ENCODE results near the gene SMYD3.

The SMYD3 gene

GRCh38 chr1:245877976-245878375 lies 629.1 kb downstream of the SMYD3 start:
- no peak overlapping the region for H2AFZ ChIP-seq (ENCODE audit: low read depth, low read length)
- DNase-seq = no peak

DNA sequence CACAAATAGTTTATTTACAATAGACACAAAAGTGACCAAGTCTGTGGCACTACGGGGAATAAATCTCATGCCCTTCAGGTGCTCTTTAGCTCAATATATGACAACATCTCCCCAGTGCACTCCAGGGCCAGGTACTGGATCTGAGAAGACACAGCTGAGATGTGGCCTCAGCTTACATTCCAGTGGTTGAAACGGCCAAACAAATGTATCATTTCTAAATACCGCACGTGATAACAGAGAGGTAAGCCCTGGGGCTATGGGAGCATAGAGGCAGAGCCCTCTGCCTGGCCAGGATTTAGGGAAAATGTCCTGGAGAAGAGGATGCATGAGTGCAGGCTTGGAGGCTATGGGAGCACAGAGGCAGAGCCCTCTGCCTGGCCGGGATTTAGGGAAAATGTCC lies 630.5 kb downstream of the SMYD3 start:
- ATAC-seq (ENCODE audit: insufficient read depth, low read depth) (no peak), DNase-seq (no peak)
- no peak for TF ChIP-seq EZH2 (IDR thresholded peaks at IDR 0.05; ENCODE audit: borderline replicate concordance, low read depth, low read length, severe bottlenecking)
- no peaks in the 10 kb centered on the region for H3K36me3 ChIP-seq (ENCODE audit: insufficient read depth, low read length)
- H3K27me3 ChIP-seq (ENCODE audit: insufficient read depth, low read length, poor library complexity) = no peaks in the 10 kb centered on the region
- no peaks in the 10 kb centered on the region for H3K9me3 ChIP-seq (ENCODE audit: insufficient read depth, low read length, severe bottlenecking)
- H3K4me2 ChIP-seq (ENCODE audit: insufficient read depth, low read length) = no peak overlapping the region
- no peak overlapping the region for H2AFZ ChIP-seq (ENCODE audit: low read depth, low read length)
- no peak overlapping the region for H3K9ac ChIP-seq (ENCODE audit: low read depth, low read length)
- no peaks in the 10 kb centered on the region for H3K4me1 ChIP-seq (ENCODE audit: insufficient read depth, low read length)
- H3K4me3 ChIP-seq (ENCODE audit: low read depth in 1 of 2, low read length in 2 of 2) = no peak overlapping the region
- no peaks in the 10 kb centered on the region for H4K20me1 ChIP-seq (ENCODE audit: insufficient read depth, low read length)
- no peaks in the 10 kb centered on the region for H3K79me2 ChIP-seq (ENCODE audit: insufficient read depth, low read length)
- no peak overlapping the region for H3K27ac ChIP-seq (ENCODE audit: low read length)

More at GRCh38 chr1:245877976-245878375, 629.1 kb downstream of the SMYD3 start:
- ATAC-seq (ENCODE audit: insufficient read depth, low read depth) = no peak
- H3K27ac ChIP-seq (ENCODE audit: low read length) = no peak overlapping the region
- H3K4me3 ChIP-seq (ENCODE audit: low read depth in 1 of 2, low read length in 2 of 2) = no peak overlapping the region
- no peaks in the 10 kb centered on the region for H3K9me3 ChIP-seq (ENCODE audit: insufficient read depth, low read length, severe bottlenecking)
- H3K36me3 ChIP-seq (ENCODE audit: insufficient read depth, low read length) = no peaks in the 10 kb centered on the region
- H3K4me1 ChIP-seq (ENCODE audit: insufficient read depth, low read length) = no peaks in the 10 kb centered on the region
- H3K4me2 ChIP-seq (ENCODE audit: insufficient read depth, low read length) = no peak overlapping the region
- no peak overlapping the region for H3K9ac ChIP-seq (ENCODE audit: low read depth, low read length)
- TF ChIP-seq EZH2 (IDR thresholded peaks at IDR 0.05; ENCODE audit: borderline replicate concordance, low read depth, low read length, severe bottlenecking) (no peak), CTCF (IDR thresholded peaks at IDR 0.05; ENCODE audit: borderline replicate concordance, extremely low read depth, low read length, poor library complexity, severe bottlenecking) (no peak)
- H3K79me2 ChIP-seq (ENCODE audit: insufficient read depth, low read length) = no peaks in the 10 kb centered on the region
- H3K27me3 ChIP-seq (ENCODE audit: insufficient read depth, low read length, poor library complexity) = no peaks in the 10 kb centered on the region
- no peaks in the 10 kb centered on the region for H4K20me1 ChIP-seq (ENCODE audit: insufficient read depth, low read length)

- H3K79me2 ChIP-seq (ENCODE audit: insufficient read depth, low read length) = no peaks in the 10 kb centered on the region
- ATAC-seq (ENCODE audit: insufficient read depth, low read depth) (no peak), DNase-seq (no peak)
- H2AFZ ChIP-seq (ENCODE audit: low read depth, low read length) = no peak overlapping the region
- H3K27me3 ChIP-seq (ENCODE audit: insufficient read depth, low read length, poor library complexity) = no peaks in the 10 kb centered on the region
- H3K27ac ChIP-seq (ENCODE audit: low read length) = no peak overlapping the region
- TF ChIP-seq EZH2 (IDR thresholded peaks at IDR 0.05; ENCODE audit: borderline replicate concordance, low read depth, low read length, severe bottlenecking) (no peak), CTCF (IDR thresholded peaks at IDR 0.05; ENCODE audit: borderline replicate concordance, extremely low read depth, low read length, poor library complexity, severe bottlenecking) (no peak)
- H3K9ac ChIP-seq (ENCODE audit: low read depth, low read length) = no peak overlapping the region
- no peak overlapping the region for H3K4me3 ChIP-seq (ENCODE audit: low read depth in 1 of 2, low read length in 2 of 2)
- H3K9me3 ChIP-seq (ENCODE audit: insufficient read depth, low read length, severe bottlenecking) = no peaks in the 10 kb centered on the region
- no peaks in the 10 kb centered on the region for H4K20me1 ChIP-seq (ENCODE audit: insufficient read depth, low read length)
- no peaks in the 10 kb centered on the region for H3K36me3 ChIP-seq (ENCODE audit: insufficient read depth, low read length)
- no peak overlapping the region for H3K4me2 ChIP-seq (ENCODE audit: insufficient read depth, low read length)
- H3K4me1 ChIP-seq (ENCODE audit: insufficient read depth, low read length) = no peaks in the 10 kb centered on the region
Measured at GRCh38 chr1:245875581-245876261, 631.4 kb downstream of the SMYD3 start.

DNA sequence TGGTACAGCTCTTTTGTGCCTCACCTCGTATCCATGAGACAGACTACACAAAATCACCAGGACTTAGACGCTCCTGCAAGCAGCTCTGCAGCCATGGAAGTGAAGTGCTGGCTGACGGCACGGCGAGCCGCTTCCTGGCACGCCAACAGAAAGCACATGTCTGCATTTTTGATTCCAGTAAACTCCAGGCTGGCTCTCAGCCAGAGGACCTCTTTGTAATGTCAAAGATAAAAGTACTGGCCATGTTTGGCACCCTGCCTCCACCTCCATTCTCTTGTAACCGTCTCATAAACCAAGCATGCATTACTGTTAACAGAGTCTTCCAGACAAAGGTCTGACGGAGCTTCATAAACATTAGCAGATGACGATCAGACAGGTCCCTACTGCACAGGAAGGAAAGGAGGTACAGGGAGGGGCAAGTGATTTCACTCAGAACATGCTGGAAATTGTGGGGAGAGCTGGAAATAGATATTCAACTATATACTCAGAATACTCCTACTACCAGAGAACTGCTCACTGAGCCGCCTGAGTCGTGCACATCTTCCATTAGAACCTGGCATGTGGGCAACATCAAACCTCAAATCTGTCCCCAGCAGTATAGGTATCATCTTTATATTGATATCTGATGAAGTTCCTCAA lies 632.0 kb downstream of the SMYD3 start:
- Histone ChIP-seq H3K4me3 (ENCODE audit: low read depth in 1 of 2, low read length in 2 of 2) (no peak overlapping the region), H4K20me1 (ENCODE audit: insufficient read depth, low read length) (no peaks in the 10 kb centered on the region), H3K27ac (ENCODE audit: low read length) (no peak overlapping the region), H3K79me2 (ENCODE audit: insufficient read depth, low read length) (no peaks in the 10 kb centered on the region), H3K27me3 (ENCODE audit: insufficient read depth, low read length, poor library complexity) (no peaks in the 10 kb centered on the region), H3K4me1 (ENCODE audit: insufficient read depth, low read length) (no peaks in the 10 kb centered on the region), H3K9ac (ENCODE audit: low read depth, low read length) (no peak overlapping the region), H3K4me2 (ENCODE audit: insufficient read depth, low read length) (no peak overlapping the region), H2AFZ (ENCODE audit: low read depth, low read length) (no peak overlapping the region), H3K9me3 (ENCODE audit: insufficient read depth, low read length, severe bottlenecking) (no peaks in the 10 kb centered on the region), H3K36me3 (ENCODE audit: insufficient read depth, low read length) (no peaks in the 10 kb centered on the region)
- ATAC-seq (ENCODE audit: insufficient read depth, low read depth) (no peak), DNase-seq (no peak)
- TF ChIP-seq CTCF (IDR thresholded peaks at IDR 0.05; ENCODE audit: borderline replicate concordance, extremely low read depth, low read length, poor library complexity, severe bottlenecking) (no peak), EZH2 (IDR thresholded peaks at IDR 0.05; ENCODE audit: borderline replicate concordance, low read depth, low read length, severe bottlenecking) (no peak)

Measured in DND-41 (cell line).